T1000 (cell line): ENCODE results near the gene CLMP.
"Not testable (repeated sequence)": the region's sequence is repeated elsewhere in the genome, so short reads cannot be mapped to it uniquely, and the experiment has no call there.

Source experiments
- DNase-seq: peaks from one replicate; lab custom pipeline; 2025; ENCODE audit warnings: mixed read lengths; lab: John Stamatoyannopoulos, UW

CLMP gene

DNA sequence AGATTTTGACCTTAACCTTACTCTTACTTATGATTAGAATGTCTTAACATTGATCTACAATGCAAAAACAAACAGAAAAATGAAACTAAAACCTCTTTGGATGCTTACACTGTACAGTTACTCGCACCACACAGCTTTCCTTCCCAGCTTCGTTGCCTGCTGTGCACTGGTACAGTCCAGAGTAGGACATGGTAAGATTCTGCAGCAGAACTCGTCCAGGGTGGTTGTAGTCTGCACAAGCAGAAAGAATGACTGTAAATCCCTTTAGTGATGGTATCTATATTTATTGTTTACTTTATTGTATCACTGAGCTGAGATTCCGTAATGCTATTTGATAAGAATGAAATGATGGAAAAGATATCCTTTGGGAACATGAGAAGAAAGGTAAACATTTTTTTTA, 112.1 kb downstream of the CLMP start:
- DNase-seq, result no peak

DNA sequence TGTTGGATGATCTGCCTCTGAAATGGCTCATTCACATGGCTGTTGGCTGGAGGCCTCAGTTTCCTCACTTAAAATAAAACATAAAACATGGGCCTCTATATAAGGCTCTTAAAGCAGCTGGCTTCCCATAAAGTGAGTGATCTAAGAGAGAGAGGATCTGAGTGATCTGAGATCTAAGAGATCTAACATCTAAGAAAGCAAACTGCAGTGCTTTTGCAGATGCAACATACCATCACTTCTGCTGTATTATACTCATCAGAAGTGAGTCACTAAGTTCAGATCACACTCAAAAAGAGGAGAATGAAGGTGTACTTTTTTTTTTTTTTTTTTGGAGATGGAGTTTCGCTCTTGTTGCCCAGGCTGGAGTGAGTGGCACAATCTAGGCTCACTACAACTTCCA, 115.0 kb downstream of the CLMP start:
- no peak for DNase-seq

DNA sequence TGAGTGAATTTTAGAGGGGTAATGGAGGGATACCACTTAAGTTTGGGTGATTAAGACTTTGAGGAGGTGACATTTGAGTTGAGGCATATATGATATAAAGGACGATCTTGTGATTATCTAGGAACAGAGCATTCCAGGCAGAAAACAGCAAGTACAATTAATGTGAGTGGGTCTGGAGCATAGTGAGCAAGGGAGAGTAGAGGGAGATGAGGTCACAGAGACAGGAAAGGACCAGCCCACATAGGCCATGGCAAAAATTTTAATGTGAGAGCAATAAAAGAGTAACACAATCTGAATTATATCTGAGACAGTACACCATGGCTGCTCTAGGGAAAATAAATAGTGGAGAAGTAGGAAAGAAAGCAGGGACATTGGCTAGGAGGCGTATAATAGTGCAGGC, 118.6 kb downstream of the CLMP start:
- no peak for DNase-seq

DNA sequence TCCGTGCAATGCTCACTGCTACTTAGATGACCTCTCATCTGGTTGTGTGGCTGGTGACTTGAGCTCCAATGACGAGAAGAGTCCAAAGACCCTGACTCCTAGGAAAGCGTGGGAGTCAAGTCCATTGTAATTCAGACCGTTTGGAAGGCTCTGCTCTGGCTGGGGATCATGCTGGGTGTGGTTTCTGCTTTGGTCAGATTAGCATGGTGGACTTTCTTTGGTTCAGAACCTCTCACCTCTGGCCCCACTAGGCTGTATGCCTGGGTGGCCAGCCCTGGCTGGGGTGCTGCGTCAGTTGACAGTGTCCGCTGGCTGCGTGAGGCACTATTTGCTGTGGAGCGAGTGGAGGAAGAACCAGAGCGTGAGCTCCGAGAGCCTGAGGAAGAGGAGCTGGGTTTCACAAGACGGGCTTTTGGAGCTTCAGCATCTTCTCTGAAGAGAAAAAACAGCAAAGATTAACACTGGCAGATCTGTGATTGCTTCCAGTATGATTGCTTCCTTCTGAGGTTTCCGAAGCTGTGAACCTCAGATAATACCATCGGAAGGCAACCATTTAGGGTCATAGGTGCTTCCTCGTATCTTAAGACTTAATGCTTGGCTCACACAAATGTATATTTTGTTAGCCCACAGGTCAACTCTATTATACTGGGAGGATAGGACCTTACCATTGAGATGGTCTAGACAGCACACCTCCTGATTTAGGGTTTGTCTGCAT, 121.5 kb downstream of the CLMP start:
- DNase-seq, result no peak

DNA sequence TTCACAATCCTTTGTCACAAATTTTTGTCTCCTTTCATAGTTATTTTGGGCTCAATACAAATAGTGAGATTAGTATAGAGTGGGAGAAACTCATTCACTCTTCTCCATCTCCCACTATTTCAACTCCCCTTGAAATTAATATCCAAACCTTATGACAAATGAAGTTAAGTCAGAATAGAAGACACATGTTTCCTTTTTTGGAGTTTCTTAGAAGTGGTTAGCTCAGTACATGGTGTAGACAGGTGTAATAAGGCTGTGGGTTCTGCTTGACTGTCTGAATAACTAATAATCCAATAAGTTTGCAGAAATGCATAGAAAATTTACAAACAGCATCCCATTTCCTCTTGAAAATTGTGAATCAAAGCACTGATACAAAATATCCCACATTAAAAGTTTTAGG, 122.3 kb downstream of the CLMP start:
- no peak for DNase-seq

DNA sequence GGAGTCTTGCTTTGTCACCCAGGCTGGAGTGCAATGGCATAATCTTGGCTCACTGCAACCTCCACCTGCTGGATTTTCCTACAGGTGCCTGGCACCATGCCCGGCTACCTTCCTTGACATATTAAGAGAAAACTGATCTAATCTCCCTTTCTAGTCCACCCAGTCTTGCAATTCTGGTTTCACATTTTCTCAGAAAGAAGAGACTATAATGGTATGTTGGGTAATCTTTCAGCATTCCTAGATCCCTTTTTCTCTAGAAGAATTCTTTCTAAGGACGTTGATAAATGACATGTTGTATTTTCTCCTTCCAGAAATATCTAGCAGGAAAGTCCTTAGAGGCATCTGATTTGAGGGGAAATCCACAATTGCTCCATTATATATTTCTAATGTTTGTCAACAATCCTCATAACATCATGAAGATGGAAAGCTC, 122.7 kb downstream of the CLMP start:
- DNase-seq, result no peak

DNA sequence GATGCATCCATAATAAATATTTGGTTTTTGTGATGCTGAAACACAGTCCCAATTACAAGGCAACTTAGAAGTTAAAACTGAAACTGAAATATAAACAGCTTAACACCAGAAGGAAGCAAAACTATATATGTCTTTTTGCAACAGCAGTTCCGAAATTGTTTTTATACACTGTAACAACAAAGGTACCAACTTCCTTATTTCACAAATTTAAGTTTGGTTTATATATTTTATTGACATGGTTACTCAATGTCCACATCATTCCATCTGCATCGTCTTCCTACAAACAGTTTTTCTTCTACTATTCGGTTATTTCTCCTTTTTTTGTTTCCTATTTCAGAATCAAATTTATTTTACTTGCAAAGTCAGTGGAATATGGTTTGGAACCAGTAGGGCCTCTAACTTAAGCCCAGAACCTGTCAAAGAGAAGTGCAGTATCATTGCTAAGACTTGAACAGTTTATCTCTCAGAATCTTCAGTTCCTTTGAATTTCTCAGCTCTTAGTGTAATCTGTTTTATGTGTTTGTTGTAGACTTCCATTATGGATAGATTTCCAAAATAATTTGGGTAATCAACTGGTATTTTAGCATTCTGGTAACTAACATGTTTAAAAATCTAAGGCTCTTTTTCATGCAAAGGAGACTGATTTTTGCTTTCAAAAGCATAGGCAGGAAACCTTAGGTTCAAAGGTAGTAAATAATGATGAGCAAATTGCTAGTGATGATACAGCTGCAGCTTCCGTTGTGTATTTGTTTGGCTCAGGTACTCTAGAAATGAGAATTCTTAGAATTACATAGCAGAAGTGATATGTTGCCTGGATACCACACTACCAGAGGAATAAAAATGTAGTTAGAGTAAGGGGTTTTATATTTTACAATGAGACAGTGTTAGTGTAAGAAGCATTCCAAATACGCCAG, 124.9 kb downstream of the CLMP start:
- no peak for DNase-seq

DNA sequence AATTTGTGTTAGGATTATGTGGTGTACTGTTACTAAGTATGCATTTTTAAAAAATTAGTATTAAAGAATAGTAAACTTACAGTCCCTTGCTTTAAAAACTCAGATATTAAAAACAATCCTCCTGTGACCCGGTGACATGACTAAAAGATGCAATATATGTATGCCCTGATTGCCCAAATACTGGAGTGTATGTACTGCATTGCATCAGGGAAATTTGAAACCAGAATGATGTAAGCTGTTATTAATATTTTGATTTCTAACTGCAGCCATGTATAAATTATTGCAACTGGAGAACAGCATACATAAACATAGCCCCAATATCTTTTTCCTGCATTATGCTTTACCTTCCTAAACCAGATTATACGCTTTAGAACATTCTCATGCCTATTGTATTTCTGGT, 129.4 kb downstream of the CLMP start:
- DNase-seq, result no peak

DNA sequence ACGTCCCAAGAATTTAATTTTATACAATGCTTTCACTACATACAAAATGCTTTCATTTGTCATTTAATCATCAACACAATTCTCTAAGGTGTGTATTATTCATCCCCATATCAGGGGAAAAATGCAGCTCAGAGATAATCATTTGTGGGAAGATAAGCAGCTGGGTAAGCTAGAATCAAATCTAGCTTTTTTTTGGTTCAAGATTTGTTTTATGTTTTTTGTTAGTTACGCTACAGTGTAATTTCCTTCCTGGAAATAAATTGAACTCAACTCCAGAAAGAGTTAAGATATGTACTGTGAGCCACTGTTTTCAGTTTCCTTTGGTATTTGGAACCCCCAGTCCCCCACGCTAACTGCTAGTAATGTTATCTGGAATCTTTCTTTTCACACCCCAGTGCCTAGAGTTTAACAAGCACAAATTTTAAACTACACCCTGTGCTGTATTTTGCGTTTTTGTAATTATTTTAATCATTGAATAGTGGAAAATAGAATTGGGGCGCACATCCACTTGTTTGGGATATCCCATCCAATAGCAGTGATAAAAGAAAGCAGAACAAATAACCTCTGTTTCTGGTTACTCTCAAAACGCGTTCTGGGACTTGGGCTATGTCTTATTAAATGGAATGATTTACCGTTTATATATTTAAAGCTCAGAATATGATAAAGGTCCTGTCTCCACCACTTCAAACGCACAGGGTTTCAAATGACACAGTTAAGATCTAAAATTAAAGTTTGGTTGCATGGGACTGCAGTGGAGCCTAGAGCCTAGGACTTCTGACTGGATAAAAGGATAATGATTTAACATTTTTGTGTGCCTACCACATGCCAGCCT, 131.0 kb downstream of the CLMP start:
- DNase-seq, result no peak

DNA sequence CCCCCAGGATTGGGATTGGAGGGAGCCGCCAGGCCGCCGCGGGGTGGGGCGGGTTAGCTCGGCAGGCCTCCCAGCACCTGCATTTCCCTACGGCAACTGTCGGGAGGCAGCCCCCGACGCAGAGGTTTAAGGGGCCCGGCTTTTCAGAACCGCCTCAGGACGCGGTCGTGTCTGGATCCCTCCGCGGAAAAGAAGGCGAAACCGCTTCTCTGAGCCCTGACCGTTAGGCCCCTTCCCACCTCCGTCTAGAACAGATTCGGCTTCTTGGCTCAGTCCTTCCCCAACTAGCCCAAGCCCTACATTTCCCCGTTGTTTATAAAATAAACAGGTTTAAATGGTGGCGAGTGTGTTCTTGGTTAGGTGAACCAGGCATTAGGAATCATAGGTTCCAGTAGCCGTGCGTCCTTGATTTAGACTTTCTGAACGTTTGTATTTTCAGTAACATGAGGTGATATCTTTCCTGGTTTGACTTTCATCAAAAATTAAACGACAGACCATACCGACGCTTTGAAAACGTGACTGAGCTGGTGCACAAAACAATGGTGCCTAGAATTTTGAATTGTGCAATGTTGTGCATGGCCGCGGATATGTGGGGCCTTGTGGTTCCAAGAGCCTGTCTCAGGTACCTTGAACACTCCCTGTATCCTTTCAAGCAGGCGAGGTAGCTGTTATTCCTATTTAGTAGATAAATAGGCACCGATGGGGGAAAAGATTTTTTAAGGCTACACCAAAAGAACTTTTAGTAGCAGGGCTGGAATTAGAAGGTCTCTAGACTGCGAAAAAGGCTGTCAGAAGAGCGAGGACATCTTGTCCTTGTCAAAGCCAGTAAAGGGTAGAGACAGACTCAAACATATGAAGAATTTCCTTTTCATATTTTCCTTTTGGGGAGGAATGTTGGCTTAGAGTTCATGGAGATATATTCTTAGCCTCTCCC, 131.9 kb downstream of the CLMP start:
- no peak for DNase-seq

DNA sequence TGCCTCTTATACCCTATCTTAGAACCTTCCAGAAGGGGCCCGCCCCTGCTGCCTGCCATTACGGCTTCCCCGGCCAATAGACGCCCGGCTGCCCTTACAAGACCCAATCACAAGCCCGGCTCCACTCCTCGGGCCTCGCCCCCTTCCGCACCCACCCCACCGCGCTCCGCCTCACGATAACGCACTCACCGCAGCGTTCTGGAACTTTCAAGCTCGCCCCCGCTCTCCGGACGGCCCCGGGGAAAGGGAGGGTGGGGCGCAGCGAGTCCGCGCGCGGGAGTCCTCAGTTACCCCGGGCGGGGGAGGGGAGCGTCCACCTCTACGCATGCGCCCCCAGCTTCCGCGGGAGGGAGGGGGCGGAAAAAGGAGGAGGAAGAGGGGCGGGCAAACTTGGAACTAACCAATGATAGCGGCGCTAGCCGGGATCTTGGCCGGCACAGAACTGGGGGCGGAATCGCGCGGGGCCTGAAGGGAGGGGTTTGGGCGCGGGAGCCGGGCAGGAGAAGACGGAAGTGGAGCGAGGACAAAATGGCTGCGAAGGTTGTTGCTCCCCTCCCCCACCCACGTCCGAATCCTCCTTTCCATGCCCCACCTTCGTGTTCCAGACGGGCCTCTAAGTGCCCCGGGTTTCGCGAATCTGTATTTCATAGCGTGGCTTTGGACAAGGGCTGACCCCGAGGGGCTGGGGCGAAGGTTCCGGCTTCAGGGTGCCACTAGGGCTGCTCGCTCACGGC, 132.7 kb downstream of the CLMP start:
- peak; percentile 99 for DNase-seq

DNA sequence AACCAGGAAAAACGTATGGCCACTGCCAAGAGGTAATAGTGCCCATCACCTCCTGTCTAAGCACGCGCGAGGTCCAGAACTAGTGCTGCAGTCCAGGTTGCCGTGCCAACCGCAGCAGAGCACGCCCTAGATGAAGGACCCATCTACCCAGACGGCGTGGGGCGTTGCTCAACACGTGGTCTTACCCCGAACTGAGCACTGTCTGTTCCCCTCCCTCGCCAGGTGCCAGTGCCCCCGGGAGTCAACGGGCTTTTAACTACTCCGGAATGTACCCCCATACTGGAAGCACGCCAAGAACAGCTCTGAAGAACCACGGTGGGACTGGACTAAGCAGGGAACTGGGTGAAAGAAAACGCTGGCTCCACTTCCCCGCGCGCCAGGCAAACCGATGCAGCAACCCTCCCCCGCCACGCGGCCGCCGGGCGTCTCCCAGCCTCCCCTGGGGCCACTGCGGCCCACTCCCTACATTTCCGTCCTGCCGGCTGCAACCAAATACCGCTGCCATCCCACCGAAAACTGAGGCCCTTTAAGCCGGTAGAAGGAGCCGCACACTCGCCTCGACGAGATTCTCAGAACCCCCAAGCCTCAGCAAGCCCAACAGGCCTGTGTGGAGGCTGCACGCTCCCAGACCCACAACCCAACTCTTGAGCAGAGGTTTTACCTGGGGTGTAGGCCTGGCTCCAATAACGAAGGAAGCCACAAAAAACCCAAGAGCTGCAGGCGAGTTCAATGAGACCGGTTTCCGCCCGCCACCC, 133.5 kb downstream of the CLMP start, which contains the start of gene HSPA8:
Gene HSPA8 (minus strand): TSS at position 734 of the 755 bp plus-strand sequence. CDS start 812 bp downstream, outside the sequence.
- no peak for DNase-seq

DNA sequence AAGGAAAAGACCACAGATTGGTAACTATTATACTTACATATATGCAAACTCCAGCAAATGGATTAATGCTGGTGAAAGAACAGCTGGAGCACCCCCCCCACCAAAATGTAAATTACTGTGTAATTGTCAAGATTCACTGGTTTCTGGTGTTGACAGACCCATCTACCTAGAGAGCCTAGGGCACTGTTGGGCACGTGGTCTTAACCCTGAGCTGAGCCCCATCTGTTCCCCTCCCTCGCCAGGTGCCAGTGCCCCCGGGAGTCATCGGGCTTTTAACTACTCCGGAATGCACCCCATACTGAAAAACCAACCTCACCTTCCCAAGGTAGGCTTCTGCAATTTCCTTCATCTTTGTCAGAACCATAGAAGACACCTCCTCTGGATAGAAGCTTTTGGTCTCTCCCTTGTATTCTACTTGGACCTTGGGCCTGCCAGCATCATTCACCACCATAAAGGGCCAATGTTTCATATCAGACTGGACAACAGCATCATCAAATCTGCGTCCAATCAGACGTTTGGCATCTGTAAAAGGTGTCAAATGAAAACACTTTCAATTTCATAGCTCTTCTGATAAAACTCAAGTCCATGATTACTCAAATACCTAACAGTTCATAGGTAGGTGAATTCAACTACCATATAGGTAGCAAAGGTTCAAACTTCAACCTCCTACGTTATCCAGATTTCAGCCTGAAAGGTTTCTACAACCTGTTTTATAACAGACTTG, 134.6 kb downstream of the CLMP start:
- DNase-seq, result no peak

DNA sequence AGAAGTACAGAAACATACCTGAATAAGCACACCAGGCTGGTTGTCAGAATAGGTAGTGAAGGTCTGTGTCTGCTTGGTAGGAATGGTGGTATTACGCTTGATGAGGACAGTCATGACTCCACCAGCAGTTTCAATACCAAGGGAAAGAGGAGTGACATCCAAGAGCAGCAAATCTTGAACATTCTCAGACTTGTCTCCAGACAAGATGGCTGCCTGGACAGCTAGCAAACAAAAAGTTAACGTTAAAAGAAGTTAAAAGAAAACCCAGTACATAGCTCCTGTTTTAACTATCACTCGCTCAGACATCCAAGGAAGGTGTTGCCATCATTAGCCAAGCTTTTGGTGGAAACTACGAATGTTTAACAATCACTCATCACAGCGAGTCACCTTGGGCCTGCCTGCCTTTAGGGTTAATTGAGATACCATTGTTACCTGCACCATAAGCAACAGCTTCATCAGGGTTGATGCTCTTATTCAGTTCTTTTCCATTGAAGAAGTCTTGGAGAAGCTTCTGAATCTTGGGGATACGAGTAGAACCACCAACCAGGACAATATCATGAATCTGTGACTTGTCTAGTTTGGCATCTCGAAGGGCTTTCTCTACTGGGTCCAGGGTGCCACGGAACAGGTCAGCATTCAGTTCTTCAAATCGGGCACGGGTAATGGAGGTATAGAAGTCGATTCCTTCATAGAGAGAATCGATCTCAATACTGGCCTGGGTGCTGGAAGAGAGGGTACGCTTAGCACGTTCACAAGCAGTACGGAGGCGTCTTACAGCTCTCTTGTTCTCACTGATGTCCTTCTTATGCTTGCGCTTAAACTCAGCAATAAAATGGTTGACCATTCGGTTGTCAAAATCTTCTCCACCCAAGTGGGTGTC, 135.8 kb downstream of the CLMP start:
- DNase-seq, result not testable (repeated sequence)

DNA sequence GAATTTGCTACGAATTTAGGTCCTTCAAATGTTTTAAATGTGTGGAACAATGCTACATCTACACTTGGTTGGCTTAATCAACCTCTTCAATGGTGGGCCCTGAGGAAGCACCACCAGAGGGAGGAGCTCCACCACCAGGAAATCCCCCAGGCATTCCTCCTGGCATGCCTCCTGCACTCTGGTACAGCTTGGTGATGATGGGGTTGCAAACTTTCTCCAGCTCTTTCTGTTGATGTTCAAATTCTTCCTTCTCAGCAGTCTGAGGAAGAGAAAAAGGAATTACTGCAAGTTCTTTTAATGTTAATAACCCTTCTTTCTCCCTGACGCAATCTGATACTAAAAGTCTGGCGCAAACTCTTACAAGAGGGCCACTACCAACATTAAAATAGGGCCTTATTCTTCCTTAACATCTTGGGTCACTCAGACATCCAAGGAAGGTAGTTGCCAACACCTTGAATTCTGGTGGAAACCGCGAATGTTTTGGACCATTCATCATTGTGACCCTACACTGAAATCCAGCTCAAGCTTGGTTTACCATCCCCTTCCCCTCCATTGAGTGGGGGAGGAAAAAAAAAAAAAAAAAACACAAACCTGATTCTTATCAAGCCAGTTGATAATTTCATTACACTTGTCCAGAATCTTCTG, 137.3 kb downstream of the CLMP start:
- DNase-seq, result no peak

DNA sequence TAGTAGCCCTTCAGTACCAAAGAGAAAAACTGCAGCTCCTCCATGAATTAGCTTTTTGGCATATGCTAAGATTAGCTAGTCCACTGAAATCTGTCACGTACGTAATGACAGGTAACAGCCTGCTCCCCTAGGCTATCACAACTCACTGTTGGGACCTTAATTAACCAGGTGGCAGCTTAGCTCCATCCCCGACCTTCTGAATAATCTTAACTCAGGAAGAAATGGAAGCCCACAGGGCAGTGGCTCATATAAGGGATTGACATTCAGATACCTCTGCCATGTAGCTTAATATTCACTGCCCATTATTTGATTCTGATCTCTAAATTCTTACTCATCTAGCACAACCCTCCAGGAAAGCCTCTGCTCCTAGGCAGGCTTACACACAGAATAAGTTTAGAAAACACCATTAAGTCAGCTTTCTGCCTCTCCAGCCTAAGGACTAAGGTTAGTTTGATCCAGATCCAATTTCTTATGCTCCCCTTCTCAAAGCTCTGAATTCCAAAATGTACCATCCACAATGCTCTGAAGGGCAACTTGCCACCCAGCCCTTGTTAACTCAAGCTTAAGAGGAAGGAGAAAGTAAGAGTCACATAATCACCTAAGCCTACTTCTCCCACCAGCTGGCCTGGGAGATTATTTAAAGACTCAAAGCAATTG, 138.1 kb downstream of the CLMP start:
- no peak for DNase-seq
